H9 (cell line): ENCODE measurements around the gene UBE2E1. TPM values are rescaled to one million over a fixed set of nuclear protein-coding genes. Genes with fewer than 3 reads are reported as not detected.
A peak's percentile ranks its signal among the peaks of the same experiment; 100 is the strongest.

ENCODE experiments used
- DNase-seq: peaks from one replicate; pipeline ENCODE4 v3.0.0-alpha.2; 2017
- H2AFZ ChIP-seq: one replicate; pipeline ENCODE4 v1.6.1; 2013; ENCODE audit warnings: mild to moderate bottlenecking, low read length, control low read depth, moderate library complexity
- H2AK5ac ChIP-seq: 2 replicates; pipeline ENCODE4 v1.6.1; 2013; ENCODE audit warnings: low read length, control low read depth, mixed read lengths; ENCODE audit not compliant: insufficient read length
- H2BK120ac ChIP-seq: one replicate; pipeline ENCODE4 v1.6.1; 2013; ENCODE audit warnings: low read depth, mild to moderate bottlenecking, low read length, control low read depth, inconsistent platforms; ENCODE audit not compliant: poor library complexity, severe bottlenecking
- H2BK12ac ChIP-seq: 2 replicates; pipeline ENCODE4 v1.6.1; 2013; ENCODE audit warnings: low read length, control low read depth, mixed read lengths, low read depth; ENCODE audit not compliant: insufficient read length
- H2BK15ac ChIP-seq: 2 replicates; pipeline ENCODE4 v1.6.1; 2013; ENCODE audit warnings: low read depth, low read length, control low read depth
- H2BK20ac ChIP-seq: one replicate; pipeline ENCODE4 v1.6.1; 2013; ENCODE audit warnings: low read depth, mild to moderate bottlenecking, low read length, control low read depth, inconsistent platforms; ENCODE audit not compliant: poor library complexity, severe bottlenecking
- H2BK5ac ChIP-seq: 2 replicates; pipeline ENCODE4 v1.6.1; 2013; ENCODE audit warnings: low read length, control low read depth, mixed read lengths; ENCODE audit not compliant: insufficient read length
- H3K14ac ChIP-seq: 2 replicates; pipeline ENCODE4 v1.6.1; 2013; ENCODE audit warnings: low read length, control low read depth; ENCODE audit not compliant: insufficient read depth
- H3K18ac ChIP-seq: 2 replicates; pipeline ENCODE4 v1.6.1; 2013; ENCODE audit warnings: low read depth, mild to moderate bottlenecking, mixed read lengths, low read length, control low read depth; ENCODE audit not compliant: insufficient read length
- H3K23ac ChIP-seq: 2 replicates; pipeline ENCODE4 v1.6.1; 2013; ENCODE audit warnings: low read length, control low read depth, mixed read lengths, low read depth; ENCODE audit not compliant: insufficient read length
- H3K23me2 ChIP-seq: 2 replicates; pipeline ENCODE4 v1.6.1; 2013; ENCODE audit warnings: low read depth, mild to moderate bottlenecking, mixed read lengths, low read length, control low read depth; ENCODE audit not compliant: insufficient read length, poor library complexity, severe bottlenecking
- H3K27ac ChIP-seq: 2 replicates; pipeline ENCODE4 v1.5.1; 2013; ENCODE audit warnings: low read length, control low read depth, mixed read lengths, low read depth; ENCODE audit not compliant: insufficient read length
- H3K27me3 ChIP-seq: 2 replicates; pipeline ENCODE4 v1.6.1; 2013; ENCODE audit warnings: low read length, control low read depth, inconsistent platforms; ENCODE audit not compliant: insufficient read depth
- H3K4ac ChIP-seq: 2 replicates; pipeline ENCODE4 v1.6.1; 2013; ENCODE audit warnings: low read depth, mild to moderate bottlenecking, control low read depth, inconsistent platforms, low read length, moderate library complexity
- H3K4me1 ChIP-seq: 2 replicates; pipeline ENCODE4 v1.6.1; 2013; ENCODE audit warnings: low read length, control low read depth, inconsistent platforms; ENCODE audit not compliant: insufficient read depth
- H3K4me2 ChIP-seq: 2 replicates; pipeline ENCODE4 v1.6.1; 2013; ENCODE audit warnings: low read length, control low read depth, mixed read lengths; ENCODE audit not compliant: insufficient read length, insufficient read depth
- H3K56ac ChIP-seq: 2 replicates; pipeline ENCODE4 v1.6.1; 2013; ENCODE audit warnings: low read depth, mild to moderate bottlenecking, mixed read lengths, low read length, control low read depth; ENCODE audit not compliant: insufficient read length
- H3K79me1 ChIP-seq: 2 replicates; pipeline ENCODE4 v1.6.1; 2013; ENCODE audit warnings: low read depth, mild to moderate bottlenecking, moderate library complexity, low read length, control low read depth, inconsistent platforms; ENCODE audit not compliant: insufficient read depth, poor library complexity, severe bottlenecking
- H3K79me2 ChIP-seq: 2 replicates; pipeline ENCODE4 v1.6.1; 2013; ENCODE audit warnings: low read length, control low read depth, inconsistent platforms; ENCODE audit not compliant: insufficient read depth
- H3K9ac ChIP-seq: 2 replicates; pipeline ENCODE4 v1.6.1; 2013; ENCODE audit warnings: low read length, control low read depth, mixed read lengths; ENCODE audit not compliant: insufficient read length; ENCODE audit errors: extremely low read depth
- H3K9me3 ChIP-seq: one replicate; pipeline ENCODE4 v1.6.1; 2013; ENCODE audit warnings: low read depth, low read length, inconsistent platforms; ENCODE audit not compliant: control insufficient read depth
- H3T11ph ChIP-seq: one replicate; pipeline ENCODE4 v1.6.1; 2013; ENCODE audit warnings: mild to moderate bottlenecking, low read length, control low read depth, inconsistent platforms
- H4K20me1 ChIP-seq: one replicate; pipeline ENCODE4 v1.6.1; 2013; ENCODE audit not compliant: control insufficient read depth, insufficient read length, insufficient read depth
- H4K5ac ChIP-seq: 2 replicates; pipeline ENCODE4 v1.6.1; 2013; ENCODE audit warnings: low read depth, mild to moderate bottlenecking, mixed read lengths, low read length, control low read depth; ENCODE audit not compliant: insufficient read length
- H4K8ac ChIP-seq: replicated peaks from 2 replicates; pipeline ENCODE4 v1.6.1; 2013; ENCODE audit warnings: low read length, control low read depth, mixed read lengths, low read depth; ENCODE audit not compliant: insufficient read length
- H4K91ac ChIP-seq: 2 replicates; pipeline ENCODE4 v1.6.1; 2013; ENCODE audit warnings: low read depth, mild to moderate bottlenecking, moderate library complexity, mixed read lengths, low read length, control low read depth; ENCODE audit not compliant: insufficient read length
- H3K27ac Mint-ChIP-seq, 3 experiments: 2 replicates in 2 of 3; 3 replicates in 1 of 3; pipeline ENCODE4 v1.8.0; 2020 to 2021; ENCODE audit warnings: mixed read lengths in 3 of 3, mild to moderate bottlenecking in 1 of 3, moderate library complexity in 1 of 3
- H3K27me3 Mint-ChIP-seq: 2 replicates; pipeline ENCODE4 v1.8.0; 2021; ENCODE audit warnings: low read depth, mild to moderate bottlenecking, moderate library complexity, mixed read lengths
- H3K36me3 Mint-ChIP-seq, 3 experiments: 2 replicates in 2 of 3; 3 replicates in 1 of 3; pipeline ENCODE4 v1.8.0; 2020 to 2021; ENCODE audit warnings: low read depth in 3 of 3, mixed read lengths in 3 of 3; ENCODE audit not compliant: insufficient read depth in 1 of 3
- H3K4me1 Mint-ChIP-seq, 2 experiments: 2 replicates each; pipeline ENCODE4 v1.8.0; 2020; ENCODE audit warnings: mixed read lengths in 2 of 2
- H3K4me3 Mint-ChIP-seq, 2 experiments: 2 replicates in 1 of 2; 3 replicates in 1 of 2; pipeline ENCODE4 v1.8.0; 2020 to 2021; ENCODE audit warnings: mild to moderate bottlenecking in 2 of 2, mixed read lengths in 2 of 2, moderate library complexity in 1 of 2
- H3K9me3 Mint-ChIP-seq, 2 experiments: 2 replicates in 1 of 2; 3 replicates in 1 of 2; pipeline ENCODE4 v1.8.0; 2020; ENCODE audit warnings: mild to moderate bottlenecking in 2 of 2, mixed read lengths in 2 of 2, moderate library complexity in 1 of 2
- WGBS: extraction: QIAGEN DNeasy Blood & Tissue Kit; methylation state at CpG from one replicate; pipeline ENCODE4 v1.1.7; 2013; ENCODE audit warnings: missing lambda C conversion rate, low lambda C conversion rate, mixed read lengths; ENCODE audit not compliant: insufficient read length; ENCODE audit errors: extremely low coverage; 5-methylcytosine and 5-hydroxymethylcytosine counted together
- total RNA-seq: library from RNA; stranded (reverse); gene quantifications from 2 replicates; pipeline ENCODE4 v1.2.1, GENCODE V29; 2021
- TF ChIP-seq, protein P1 (sequence below): fragments of 200-600 bp; sonication (generic); conservative IDR thresholded peaks from 3 replicates; pipeline ENCODE4 v1.8.0; 2021; ENCODE audit warnings: antibody characterized with exemption, mild to moderate bottlenecking

UBE2E1 gene
- total RNA-seq, 1 experiment from 2014 or later = 142 TPM

DNA sequence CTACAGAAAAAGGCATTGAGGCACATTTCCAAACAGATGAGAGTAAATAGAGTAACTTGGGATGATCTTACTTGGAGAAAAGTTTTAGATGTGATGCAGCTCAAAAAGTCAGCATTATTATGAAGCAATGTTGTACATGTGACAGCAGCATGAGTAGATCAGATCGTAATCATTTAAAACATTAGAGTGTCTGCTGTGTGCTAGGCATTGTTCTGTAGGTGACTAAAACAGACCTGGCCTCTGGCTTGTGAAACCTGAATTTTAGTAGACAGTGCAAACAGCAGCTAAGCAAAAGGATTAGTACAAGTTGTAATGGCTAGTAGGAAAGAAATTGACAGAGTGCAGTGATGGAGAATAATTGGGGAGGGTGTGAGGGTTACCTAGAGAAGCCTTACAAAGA, 15.1 kb downstream of the UBE2E1 start:
- Histone ChIP-seq H2BK20ac (no peak overlapping the region), H3K23me2 (peaks cover 3% of the 10 kb centered on the region), H4K20me1 (no peaks in the 10 kb centered on the region), H3K79me1 (peaks cover 7% of the 10 kb centered on the region), H3K27ac (no peak overlapping the region), H2BK15ac (no peak overlapping the region), H3K56ac (no peak overlapping the region), H3K23ac (no peak overlapping the region), H4K91ac (no peak overlapping the region), H3K9me3 (no peaks in the 10 kb centered on the region), H2BK120ac (no peak overlapping the region), H2BK12ac (no peak overlapping the region), H3K79me2 (peaks cover 26% of the 10 kb centered on the region), H3K4me2 (no peak overlapping the region), H3K14ac (no peak overlapping the region), H3K4ac (no peak overlapping the region), H3K9ac (peak overlapping the region; percentile 5), H3T11ph (no peak overlapping the region), H4K5ac (no peak overlapping the region), H2AK5ac (no peak overlapping the region), H3K4me1 (peaks cover 6% of the 10 kb centered on the region; the same call in 1 of the 2 replicates), H3K18ac (no peak overlapping the region), H4K8ac (no peak overlapping the region), H3K27me3 (no peaks in the 10 kb centered on the region), H2BK5ac (no peak overlapping the region), H2AFZ (no peak overlapping the region)
- peaks cover 68 to 69% of the 10 kb centered on the region in 2 experiments for H3K4me1 Mint-ChIP-seq
- no peaks in the 10 kb centered on the region for H3K27me3 Mint-ChIP-seq
- no peaks in the 10 kb centered on the region for H3K9me3 Mint-ChIP-seq
- no CpG with 5 or more reads among the region's 1 CpG for WGBS
- DNase-seq = no peak
- peaks cover 6 to 20% (median 15%) of the 10 kb centered on the region in 3 experiments; a peak in 6 of 7 replicates for H3K36me3 Mint-ChIP-seq
- H3K27ac Mint-ChIP-seq = peak overlapping the region in 1 of 3 experiments; percentile 50; a peak in 2 of 7 replicates
- TF ChIP-seq, protein P1, sequence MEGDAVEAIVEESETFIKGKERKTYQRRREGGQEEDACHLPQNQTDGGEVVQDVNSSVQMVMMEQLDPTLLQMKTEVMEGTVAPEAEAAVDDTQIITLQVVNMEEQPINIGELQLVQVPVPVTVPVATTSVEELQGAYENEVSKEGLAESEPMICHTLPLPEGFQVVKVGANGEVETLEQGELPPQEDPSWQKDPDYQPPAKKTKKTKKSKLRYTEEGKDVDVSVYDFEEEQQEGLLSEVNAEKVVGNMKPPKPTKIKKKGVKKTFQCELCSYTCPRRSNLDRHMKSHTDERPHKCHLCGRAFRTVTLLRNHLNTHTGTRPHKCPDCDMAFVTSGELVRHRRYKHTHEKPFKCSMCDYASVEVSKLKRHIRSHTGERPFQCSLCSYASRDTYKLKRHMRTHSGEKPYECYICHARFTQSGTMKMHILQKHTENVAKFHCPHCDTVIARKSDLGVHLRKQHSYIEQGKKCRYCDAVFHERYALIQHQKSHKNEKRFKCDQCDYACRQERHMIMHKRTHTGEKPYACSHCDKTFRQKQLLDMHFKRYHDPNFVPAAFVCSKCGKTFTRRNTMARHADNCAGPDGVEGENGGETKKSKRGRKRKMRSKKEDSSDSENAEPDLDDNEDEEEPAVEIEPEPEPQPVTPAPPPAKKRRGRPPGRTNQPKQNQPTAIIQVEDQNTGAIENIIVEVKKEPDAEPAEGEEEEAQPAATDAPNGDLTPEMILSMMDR = no peak
- no peak overlapping the region for H3K4me3 Mint-ChIP-seq
